Caki2 (cell line): ENCODE data around the gene LRRTM3. TPM values are rescaled to one million over a fixed set of nuclear protein-coding genes. Genes with fewer than 3 reads are reported as not detected.

Experiments used
- DNase-seq: peaks from one replicate; pipeline ENCODE4 v3.0.0-alpha.2; 2015; ENCODE audit warnings: low read depth
- in situ Hi-C: cut with HindIII; loops from 2 replicates; pipeline ENCODE4 v1.10.0; 2016; ENCODE audit warnings: low sequenced_read_pairs, low pct_unique_long_range_greater_than_20kb, mixed read lengths
- total RNA-seq: library from RNA; depleted of rRNA; stranded (reverse); fragments of >200 nt; shearing (Covaris generic); gene quantifications from 2 replicates; pipeline ENCODE4 v1.2.3, GENCODE V29; 2014; ENCODE audit warnings: low replicate concordance; rRNA removed

Gene LRRTM3
- total RNA-seq, result not detected in 2 replicates

DNA sequence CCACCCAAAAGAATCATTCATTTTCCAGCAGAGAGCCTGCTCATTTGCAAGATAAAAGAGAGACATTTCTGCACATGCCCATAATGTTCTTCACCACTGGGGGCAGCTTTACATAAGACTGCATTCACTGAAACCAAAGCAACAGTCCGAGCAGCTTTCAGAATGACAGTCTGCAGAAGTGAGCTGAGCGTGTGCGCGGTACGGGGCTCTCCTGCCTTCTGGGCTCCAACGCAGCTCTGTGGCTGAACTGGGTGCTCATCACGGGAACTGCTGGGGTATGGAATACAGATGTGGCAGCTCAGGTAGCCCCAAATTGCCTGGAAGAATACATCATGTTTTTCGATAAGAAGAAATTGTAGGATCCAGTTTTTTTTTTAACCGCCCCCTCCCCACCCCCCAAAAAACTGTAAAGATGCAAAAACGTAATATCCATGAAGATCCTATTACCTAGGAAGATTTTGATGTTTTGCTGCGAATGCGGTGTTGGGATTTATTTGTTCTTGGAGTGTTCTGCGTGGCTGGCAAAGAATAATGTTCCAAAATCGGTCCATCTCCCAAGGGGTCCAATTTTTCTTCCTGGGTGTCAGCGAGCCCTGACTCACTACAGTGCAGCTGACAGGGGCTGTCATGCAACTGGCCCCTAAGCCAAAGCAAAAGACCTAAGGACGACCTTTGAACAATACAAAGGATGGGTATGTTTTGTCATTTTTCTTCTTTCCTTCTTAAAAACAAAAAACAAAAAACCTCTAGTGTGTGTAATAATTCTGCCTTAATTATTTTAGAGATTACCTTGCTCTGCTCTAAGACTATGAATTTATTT lies at the start of gene LRRTM3:
TSS of gene LRRTM3 (plus strand) at position 141 of the 820 bp plus-strand sequence.
- peak; percentile 55 for DNase-seq
- in situ Hi-C loops, result no loop called here

GRCh38 chr10:66877361-66877760 lies 48.5 kb upstream of the LRRTM3 start:
- DNase-seq, result no peak
- in situ Hi-C loops, result no loop called here

GRCh38 chr10:66880292-66880691 lies 45.5 kb upstream of the LRRTM3 start:
- in situ Hi-C loops, result no loop called here
- no peak for DNase-seq

DNA sequence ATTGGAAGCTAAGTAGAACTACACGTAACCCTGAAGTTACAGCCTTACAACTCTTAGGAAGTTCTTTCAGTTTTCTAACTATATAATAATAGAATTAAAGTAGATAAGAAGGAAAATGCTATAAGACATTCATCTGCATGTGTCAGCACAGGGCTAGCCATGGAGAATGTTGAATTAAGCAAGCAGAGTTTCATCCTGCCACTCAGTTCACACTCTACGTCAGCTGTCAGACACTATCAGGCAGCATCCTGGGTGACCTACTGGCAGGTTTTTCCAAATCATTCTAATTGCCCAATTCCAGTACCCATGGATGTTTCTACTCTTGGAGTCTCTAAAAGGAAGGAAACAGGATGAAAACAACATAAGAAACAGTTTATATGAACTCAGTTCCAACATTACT lies 45.0 kb upstream of the LRRTM3 start:
- DNase-seq, result no peak
- in situ Hi-C loops, result no loop called here

DNA sequence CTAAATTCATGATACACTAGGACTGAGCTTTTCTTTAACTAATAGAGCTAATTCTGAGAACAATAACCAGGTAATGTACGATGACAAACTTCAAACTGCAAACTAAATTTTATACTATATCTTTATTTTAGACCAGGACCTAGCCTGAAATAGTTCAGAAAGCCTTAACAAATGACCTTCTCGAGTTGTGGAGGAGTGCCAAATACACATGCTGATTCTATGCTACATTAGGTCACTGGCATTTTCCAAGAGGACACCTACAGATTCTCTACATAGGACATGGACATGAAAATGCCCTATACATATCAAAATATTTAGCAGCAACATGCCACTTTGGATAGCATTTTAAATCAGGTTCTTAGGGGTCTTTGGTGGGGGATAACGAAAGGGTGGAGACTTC lies 44.0 kb upstream of the LRRTM3 start:
- in situ Hi-C loops, result no loop called here
- no peak for DNase-seq

GRCh38 chr10:66882271-66882670 lies 43.6 kb upstream of the LRRTM3 start:
- in situ Hi-C loops, result no loop called here
- DNase-seq, result no peak

DNA sequence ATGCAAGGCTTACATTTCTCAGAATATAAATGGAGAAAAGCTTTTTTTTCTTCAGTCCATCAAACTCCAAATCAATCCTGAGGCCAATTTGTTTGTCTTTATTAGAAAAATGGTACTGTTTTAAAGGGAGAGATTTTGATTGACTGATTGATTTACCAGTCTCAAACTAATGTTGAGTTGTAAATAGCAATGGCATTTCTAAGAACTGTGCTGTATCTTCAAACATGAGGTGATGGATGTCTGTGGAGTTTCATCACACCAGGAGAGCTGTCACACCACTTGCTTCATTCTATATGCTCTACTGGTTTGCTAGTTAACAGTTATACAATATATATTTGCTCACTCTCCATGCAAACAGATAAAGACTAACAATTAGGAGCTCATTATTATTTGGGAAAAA lies 39.0 kb upstream of the LRRTM3 start:
- in situ Hi-C loops, result no loop called here
- DNase-seq, result no peak

DNA sequence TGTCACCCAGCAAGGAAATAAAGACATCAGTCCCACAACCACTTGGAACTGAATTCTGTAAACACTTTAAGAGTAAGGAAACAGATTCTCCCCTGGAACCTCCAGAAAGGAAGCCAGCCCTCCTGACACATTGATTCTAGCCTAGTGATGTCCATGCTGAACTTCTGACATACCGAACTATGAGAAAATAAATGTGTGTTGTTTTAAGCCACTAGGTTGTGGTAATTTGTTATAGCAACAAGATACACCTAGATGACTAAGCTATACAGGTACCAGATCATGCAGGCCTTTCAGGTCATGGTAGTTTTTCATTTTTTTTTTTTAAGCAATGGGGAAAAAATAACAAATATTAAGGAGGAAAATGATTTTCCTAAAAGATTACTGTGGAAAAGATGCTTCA lies 37.6 kb upstream of the LRRTM3 start:
- DNase-seq, result no peak
- in situ Hi-C loops, result no loop called here

GRCh38 chr10:66892871-66893270 lies 33.0 kb upstream of the LRRTM3 start:
- in situ Hi-C loops, result no loop called here

GRCh38 chr10:66910671-66911070 lies 15.2 kb upstream of the LRRTM3 start:
- in situ Hi-C loops, result no loop called here
- DNase-seq, result peak; percentile 41

More at GRCh38 chr10:66892871-66893270, 33.0 kb upstream of the LRRTM3 start:
- DNase-seq, result no peak

DNA sequence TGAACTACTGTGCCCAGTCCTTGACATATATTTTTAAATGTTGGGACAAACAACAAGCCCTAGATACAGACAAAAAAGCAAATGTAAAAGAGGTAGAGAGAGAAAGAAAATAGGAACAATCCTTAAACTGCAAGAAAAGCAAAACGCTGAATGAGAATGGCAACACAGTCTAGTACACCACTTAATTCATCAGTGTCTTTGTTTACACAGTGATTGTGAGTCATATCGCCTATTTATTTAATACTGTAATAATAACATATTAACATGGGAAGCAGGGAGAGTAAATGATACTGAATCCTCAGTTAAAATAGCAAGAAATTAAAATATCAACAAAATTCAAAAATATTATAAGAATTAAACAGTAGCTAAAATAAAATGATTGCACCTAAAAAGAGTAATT lies 9.8 kb upstream of the LRRTM3 start:
- in situ Hi-C loops, result no loop called here
- no peak for DNase-seq

- in situ Hi-C loops, result no loop called here
- no peak for DNase-seq
These were observed 8.7 kb upstream of the LRRTM3 start for GRCh38 chr10:66917104-66917503.

DNA sequence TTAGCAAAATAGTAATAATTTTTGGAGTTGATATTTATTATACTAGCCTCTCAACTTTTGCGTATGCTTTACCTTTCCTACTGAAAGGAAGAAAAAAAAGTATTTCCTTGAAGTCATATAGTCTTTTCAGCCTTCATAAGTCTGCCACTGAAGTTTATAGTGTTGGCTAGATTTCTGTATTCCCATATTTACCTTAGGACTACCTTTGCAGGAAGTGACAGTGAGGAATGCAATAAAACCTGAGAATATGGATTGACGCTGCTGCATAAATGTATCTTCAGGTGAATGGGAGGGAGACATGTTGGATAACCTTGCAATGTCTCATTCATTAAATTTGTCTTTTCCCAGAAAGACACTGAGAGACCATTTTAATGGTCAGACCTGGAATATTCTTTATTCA lies 6.6 kb upstream of the LRRTM3 start:
- in situ Hi-C loops, result no loop called here
- DNase-seq, result no peak

- in situ Hi-C loops, result no loop called here
- DNase-seq, result no peak
These were observed 1.0 kb upstream of the LRRTM3 start for GRCh38 chr10:66924674-66925345.

DNA sequence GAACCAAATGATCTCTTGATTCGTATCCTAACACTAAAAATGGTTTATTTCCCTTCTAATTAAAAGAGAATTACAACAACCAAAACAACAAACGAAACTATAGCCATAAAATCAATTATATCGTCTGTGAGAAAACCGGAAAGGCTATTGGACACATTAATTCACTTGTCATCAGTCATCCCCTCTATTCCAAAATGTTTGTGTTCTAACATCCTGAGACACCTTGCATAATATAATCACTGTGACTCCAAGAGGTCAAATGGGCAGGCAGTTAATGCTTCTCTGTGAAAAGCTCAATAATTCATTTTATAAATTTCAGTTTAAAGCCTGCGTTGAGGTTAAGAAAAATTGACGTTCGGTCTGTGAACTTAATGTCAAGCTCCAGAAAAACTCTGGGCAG lies 463 bp upstream of the LRRTM3 start:
- no peak for DNase-seq
- in situ Hi-C loops, result no loop called here

DNA sequence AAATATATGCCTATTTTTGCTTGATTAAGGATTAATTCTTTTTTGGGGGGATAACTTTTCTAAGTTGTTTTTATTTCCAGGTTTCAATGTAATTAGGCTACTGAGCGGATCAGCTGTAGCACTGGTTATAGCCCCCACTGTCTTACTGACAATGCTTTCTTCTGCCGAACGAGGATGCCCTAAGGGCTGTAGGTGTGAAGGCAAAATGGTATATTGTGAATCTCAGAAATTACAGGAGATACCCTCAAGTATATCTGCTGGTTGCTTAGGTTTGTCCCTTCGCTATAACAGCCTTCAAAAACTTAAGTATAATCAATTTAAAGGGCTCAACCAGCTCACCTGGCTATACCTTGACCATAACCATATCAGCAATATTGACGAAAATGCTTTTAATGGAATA lies 1.0 kb downstream of the LRRTM3 start:
- in situ Hi-C loops, result no loop called here
- DNase-seq, result no peak

GRCh38 chr10:66927251-66927935 lies 1.6 kb downstream of the LRRTM3 start:
- in situ Hi-C loops, result no loop called here
- no peak for DNase-seq

DNA sequence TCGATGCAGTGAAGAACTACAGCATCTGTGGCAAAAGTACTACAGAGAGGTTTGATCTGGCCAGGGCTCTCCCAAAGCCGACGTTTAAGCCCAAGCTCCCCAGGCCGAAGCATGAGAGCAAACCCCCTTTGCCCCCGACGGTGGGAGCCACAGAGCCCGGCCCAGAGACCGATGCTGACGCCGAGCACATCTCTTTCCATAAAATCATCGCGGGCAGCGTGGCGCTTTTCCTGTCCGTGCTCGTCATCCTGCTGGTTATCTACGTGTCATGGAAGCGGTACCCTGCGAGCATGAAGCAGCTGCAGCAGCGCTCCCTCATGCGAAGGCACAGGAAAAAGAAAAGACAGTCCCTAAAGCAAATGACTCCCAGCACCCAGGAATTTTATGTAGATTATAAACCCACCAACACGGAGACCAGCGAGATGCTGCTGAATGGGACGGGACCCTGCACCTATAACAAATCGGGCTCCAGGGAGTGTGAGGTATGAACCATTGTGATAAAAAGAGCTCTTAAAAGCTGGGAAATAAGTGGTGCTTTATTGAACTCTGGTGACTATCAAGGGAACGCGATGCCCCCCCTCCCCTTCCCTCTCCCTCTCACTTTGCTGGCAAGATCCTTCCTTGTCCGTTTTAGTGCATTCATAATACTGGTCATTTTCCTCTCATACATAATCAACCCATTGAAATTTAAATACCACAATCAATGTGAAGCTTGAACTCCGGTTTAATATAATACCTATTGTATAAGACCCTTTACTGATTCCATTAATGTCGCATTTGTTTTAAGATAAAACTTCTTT lies 2.3 kb downstream of the LRRTM3 start:
- DNase-seq, result no peak
- in situ Hi-C loops, result no loop called here
